GM18907 (cell line): ENCODE results near the gene INPP5A.

Experiments
- ATAC-seq: cut with Tn5 transposase; IDR thresholded peaks from one replicate; pipeline ENCODE4 v1.9.1; 2021; ENCODE audit warnings: mild to moderate bottlenecking, moderate library complexity; ENCODE audit not compliant: unreplicated experiment

Gene INPP5A

DNA sequence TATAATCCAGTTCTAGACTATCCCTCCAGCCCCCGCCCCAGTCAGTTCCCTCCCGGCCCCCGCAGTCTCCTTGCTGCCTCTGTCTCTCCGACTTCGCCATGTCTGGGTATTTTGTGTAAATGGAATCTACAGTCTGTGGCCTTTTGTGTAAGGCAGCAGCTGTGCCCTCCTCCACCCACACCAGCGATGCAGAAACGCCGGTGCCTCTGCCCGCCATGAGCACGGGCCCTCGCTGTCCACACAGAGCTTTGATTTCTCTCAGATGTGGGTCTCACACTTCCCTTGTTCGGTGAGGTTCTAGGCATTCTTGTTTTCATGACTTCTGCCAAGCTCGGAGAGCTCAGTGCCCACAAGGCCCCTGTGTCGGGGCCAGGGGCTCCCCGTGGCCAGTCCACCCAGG lies 210.5 kb downstream of the INPP5A start:
- no peak for ATAC-seq

DNA sequence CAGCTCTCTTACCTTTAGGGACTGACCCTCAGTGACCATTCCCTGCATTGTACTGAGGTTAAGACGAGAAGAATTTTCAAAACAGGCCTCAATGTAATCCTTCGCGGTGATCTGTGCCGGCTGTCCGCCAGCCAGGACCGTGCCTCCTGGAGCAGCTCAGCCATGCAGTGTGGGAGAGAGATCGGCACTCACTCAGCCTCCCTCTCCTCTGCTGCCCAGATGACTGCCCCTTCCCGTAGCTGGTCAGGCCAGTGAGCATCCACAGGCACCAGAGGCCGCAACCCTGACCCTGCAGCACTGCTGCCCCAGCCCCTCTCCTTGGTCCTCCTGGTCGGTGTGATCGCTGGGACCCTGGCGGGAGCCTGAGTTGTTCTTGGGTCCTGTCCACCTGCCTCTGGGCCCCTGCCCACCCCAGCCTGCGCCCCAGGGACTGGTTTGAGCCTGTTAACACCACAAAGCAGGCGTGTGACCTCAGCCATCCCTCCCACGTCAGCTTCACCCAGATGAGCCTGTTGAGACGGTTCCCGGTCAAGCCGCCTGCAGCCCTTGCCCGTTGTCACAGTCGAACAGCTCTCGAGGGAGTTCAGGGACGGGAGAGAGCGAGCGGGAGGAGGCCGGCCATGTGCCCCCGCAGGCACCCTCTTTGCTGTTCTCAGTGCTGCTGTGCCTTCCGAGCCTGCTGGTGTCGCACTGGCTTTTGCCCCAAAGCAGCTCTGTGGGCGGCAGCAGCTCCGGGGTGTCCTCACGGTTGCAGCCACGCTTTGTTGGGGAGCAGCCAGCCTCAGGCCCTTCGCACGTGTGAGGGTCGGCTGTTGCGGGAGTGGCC lies 211.2 kb downstream of the INPP5A start:
- no peak for ATAC-seq

DNA sequence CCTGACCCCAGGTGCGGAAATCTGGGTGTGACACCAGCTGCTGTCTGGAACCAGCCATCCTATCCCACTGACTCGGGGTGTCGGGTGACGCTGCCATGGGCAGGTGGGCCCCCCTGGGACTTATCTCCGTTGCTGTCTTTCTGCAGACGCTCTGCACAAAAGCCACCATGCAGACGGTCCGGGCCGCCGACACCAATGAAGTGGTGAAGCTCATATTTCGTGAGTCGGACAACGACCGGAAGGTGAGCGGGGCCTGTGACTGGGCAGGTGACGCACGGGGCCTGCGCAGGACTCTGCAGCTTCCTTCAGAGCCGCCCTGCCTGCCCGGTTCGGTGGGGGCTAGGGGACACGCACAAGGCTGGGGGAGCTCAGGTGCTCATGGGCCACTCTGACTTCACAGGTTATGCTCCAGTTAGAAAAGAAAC lies 211.8 kb downstream of the INPP5A start:
- no peak for ATAC-seq

DNA sequence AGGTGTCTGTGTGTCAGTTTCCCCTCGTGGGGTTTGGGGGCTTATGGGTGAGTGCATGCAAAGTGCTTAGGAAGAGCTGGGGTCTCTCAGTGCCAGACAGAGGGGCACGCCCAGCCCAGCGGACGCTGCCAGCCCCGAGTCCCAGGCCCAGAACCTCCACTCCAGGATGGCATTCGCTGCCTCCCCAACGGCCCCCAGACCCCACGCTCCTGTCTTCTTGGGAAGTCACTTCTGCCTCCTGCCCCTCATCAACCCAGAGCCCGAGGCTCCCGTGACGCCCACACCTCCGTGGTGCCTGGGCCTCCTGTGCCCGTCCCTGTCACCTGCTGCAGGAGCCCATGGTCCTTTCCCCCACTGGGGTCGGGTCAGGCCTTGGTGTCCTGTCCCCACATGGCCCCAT lies 213.3 kb downstream of the INPP5A start:
- no peak for ATAC-seq

DNA sequence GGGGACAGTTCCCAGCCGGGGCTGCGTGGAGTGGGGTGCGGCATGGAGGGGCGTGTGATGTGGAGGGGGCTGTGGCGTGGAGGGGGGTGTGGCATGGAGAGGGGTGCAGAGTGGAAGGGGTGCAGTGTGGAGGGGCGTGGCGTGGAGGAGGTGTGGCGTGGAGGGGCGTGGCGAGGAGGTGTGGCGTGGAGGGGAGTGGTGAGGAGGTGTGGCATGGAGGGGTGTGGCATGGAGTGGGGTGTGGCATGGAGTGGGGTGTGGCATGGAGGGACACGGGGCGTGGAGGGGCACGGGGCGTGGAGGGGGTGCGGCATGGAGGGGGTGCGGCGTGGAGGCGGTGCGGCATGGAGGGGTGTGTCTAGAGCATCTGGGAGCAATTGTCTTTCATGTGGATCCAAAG lies 214.8 kb downstream of the INPP5A start:
- no peak for ATAC-seq

DNA sequence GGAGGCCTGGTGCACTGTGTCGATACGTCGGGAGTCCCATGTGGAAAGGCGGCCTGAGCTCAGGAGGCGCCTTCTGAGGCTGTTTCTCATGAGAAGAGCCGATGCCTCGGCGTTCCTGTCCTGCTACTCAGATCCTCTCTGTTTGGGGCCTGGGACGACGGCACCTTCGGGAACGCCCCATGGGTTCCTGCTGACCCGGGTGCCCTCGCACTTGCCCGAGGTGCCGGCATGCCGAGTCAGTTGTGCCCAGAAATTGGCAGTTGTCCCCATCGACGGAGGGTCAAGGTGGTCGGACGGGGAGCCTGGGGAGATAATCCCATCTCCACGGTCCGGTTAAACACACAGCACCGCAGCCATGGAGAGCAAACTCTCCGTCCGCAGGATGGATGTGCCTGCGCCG lies 215.4 kb downstream of the INPP5A start:
- ATAC-seq = no peak

DNA sequence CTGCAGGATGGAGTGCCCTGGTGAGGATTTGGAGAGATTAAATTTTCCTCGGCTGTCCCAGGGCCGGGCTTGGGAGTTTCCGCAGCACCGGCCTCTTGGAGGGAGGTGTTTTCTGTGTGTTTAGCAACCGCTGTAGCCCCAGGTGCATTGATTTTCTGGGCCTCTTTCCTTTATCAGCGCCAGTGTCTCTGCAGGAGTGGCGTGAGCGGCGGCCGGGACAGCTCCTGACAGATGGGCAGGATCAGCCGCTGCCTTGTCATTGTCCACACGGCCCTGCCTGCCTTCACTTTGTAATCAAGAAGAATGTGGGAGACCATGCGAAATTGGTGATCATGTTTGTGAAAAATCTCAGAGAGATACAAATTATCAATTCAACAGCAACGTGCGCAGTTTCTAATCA lies 216.0 kb downstream of the INPP5A start:
- no peak for ATAC-seq

DNA sequence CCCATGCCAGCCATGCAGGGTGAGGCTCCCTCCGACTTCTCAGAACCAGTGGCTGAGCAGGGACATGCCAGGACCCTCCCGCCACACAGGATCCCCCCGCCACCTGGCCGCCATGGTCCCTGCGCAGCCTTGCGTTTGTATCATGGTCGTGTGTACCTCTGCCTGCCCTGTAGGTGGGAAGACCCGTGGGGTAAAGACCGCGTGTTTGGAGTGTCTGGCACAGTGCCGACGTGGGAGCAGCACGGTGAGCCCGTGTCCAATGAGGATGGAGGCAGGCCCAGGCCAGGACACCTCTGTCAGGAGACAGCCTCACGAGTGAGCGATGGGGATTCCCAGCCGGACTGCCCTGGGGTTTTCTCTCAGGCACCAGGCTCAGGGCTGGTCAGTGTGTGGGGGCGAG lies 216.5 kb downstream of the INPP5A start:
- ATAC-seq = no peak

DNA sequence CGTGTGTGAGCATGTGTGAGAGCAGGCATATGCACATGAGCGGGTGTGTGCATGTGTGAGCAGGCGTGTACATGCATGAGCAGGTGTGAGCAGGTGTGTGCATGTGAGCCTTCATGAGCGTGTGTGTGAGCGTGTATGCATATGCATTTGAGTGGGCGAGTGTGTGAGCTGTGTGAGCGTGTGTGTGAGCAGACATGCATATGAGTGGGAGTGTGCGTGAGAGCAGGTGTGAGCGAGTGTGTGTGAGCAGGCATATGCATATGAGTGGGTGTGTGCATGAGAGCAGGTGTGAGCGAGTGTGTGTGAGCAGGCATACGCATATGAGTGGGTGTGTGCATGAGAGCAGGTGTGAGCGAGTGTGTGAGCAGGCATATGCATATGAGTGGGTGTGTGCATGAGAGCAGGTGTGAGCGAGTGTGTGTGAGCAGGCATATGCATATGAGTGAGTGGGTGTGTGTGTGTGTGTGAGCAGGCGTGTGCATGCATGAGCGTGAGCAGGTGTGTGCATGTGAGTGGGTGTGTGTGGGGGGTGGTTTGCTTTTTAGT lies 217.7 kb downstream of the INPP5A start:
- no peak for ATAC-seq

DNA sequence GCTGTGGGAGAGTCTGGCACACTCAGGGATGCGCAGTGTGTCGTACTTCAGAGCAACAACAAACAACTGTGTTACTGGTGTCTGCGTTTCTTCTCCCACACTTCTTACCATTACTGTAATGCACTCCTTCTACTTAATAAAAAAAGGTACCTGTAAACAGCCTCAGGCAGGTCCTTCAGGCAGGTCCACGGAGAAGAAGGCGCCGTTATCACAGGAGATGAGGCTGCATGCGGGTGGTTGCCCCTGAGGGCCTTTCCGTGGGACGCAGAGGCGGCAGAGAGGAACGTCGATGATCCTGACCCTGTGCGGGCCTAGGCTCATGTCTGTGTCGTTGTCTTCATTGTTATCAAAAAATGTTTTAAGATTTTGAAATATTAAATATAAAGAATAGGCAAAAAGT lies 219.0 kb downstream of the INPP5A start:
- no peak for ATAC-seq

DNA sequence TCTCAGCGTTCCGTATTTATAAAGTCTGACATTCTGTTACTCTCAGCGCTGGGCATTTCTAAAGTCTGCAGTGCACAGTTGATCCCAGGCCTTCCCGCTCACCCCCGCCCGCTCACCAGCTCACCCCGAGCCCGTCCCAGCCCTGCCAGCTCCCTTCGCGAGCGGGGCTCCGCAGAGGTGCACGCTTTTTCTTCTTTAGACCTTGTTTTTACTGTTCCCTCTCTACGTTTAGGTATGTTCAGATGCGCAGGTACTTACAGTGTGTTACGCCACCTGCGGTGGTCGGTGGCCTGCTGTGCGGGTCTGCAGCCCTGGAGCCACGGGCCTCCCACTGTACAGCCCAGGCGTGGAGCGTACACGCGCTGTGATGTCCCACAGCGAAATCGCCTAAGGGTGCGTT lies 219.6 kb downstream of the INPP5A start:
- ATAC-seq = no peak

DNA sequence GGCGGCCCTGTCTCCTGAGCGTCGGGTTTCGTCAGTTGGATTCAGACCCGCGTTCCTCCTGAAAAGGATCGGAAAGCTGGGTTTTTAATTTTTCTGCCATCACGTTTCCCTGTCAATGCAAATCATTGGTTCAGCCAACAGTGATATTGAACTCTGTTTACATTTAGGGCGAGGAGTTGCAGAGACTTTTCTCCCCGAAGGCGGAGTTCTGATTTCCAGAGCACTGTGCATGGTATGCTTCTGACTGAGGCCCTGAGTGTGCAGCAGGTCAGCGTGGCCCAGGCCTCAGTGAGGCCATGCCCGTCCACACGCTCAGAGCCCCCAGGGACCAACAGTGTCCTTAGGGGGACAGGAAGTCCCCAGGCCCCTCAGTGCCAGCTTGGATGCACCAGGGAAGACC lies 221.3 kb downstream of the INPP5A start:
- ATAC-seq = no peak

DNA sequence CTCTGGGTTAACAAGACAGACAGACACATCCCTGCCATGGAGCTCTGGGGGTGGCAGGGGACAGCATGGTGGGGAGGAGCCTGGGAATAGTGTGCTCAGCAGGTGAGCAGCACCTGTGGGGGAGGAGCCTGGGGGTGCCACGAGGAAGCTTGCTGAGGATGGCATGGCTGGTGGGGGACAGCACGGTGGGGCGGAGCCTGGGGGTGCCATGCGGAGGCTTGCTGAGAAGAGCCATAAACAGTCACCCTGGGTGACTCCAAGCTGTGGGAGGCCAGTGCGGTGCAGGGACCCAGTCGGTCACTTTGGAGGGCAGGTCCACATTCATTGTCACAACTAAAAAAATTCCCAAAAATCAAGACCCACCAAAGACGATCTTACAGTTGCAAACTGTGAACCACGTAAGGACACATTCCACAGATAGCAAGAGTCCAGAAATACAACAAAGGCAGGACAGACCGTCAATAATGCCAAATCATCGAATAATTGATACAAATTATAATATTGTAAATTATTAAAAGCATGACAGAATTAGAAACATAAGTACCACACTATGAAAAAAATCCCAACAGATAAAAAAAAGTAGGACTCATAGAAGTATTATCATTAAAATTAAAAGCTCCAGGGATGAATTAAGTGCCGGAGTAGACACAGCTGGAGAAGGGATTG lies 223.9 kb downstream of the INPP5A start:
- ATAC-seq = no peak

DNA sequence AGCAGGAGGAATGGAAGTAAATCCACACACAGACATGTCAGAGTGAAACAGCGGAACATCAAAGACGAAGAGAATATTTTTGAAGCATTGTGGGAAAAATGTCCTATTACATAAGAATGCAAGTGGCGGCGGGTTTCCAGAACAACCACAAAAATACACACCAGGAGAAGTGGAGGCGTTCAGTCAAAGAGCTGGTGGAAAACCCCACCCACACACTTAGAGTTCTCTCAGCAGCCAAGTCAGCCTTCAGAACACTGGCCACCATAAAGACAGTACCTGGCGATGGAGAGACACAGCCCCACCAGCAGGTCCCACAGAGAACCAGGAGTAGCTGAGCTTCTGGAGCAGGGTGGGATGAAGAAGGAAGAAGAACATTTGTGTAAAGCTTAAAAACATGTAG lies 224.7 kb downstream of the INPP5A start:
- ATAC-seq = no peak

DNA sequence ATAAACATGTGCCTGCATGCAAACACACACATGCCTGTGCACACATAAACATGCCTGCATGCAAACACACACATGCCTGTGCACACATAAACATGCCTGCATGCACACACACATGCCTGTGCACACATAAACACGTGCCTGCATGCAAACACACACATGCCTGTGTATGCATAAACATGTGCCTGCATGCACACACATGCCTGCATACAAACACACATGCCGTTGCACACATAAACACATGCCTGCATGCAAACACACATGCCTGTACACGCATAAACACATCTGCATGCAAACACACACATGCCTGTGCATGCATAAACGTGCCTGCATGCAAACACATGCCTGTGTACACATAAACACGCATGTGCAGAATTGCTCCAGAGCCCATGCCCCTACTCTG lies 226.0 kb downstream of the INPP5A start:
- ATAC-seq = no peak

DNA sequence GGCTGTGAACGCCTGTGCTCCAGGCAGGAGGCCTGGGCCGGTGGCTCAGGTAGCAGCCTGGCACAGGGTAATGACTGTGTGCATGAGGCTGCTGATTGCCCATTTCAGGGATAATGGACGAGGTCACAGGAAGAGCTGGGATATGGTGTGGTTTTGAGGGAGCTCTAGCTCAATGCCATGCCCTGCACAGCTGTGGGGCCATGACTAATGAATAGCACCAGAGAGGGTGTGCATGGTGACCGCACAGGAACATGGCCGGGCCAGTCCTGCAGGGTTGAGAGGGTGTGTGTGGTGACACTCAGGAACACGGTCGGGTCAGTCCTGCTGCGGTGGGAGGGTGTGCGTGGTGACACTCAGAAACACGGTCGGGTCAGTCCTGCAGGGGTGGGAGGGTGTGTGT lies 226.5 kb downstream of the INPP5A start:
- no peak for ATAC-seq

DNA sequence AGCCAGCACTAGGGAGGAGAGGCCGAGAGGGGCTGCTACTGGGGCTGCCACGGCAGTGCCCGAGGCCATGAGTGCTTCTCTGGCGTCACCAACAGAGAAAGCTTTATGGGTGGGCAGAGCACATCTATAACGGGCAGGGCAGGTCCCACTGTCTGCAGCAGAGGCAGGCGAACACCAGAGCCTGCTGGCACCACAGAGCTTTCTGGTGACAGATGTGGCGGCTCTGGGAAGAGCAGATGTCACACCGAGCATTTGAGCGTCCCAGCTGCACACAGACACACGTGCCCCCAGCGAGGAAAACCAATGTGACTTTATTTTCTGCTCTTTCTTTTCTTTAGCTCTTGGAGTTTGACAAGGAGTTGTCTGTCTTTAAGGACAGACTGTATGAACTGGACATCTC lies 227.8 kb downstream of the INPP5A start:
- no peak for ATAC-seq

DNA sequence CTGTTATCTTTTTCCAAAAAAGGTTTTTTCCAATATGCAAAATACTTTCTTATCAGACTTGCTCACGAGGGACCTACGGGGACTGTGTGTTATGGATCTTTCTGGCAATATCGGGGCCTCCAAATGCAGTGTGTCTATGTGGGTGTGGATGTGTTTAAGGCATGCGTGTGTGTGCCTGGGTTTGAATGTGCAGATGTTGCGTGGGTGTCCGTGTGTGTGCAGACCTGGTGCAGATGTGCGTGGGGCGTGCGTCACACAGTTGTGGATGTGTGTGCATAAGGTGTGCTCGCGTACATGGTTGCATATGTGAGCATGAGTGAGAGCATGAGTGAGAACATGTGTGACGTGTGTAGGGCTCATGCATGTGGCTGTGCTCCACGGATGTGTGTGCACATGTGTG lies 228.7 kb downstream of the INPP5A start:
- no peak for ATAC-seq

DNA sequence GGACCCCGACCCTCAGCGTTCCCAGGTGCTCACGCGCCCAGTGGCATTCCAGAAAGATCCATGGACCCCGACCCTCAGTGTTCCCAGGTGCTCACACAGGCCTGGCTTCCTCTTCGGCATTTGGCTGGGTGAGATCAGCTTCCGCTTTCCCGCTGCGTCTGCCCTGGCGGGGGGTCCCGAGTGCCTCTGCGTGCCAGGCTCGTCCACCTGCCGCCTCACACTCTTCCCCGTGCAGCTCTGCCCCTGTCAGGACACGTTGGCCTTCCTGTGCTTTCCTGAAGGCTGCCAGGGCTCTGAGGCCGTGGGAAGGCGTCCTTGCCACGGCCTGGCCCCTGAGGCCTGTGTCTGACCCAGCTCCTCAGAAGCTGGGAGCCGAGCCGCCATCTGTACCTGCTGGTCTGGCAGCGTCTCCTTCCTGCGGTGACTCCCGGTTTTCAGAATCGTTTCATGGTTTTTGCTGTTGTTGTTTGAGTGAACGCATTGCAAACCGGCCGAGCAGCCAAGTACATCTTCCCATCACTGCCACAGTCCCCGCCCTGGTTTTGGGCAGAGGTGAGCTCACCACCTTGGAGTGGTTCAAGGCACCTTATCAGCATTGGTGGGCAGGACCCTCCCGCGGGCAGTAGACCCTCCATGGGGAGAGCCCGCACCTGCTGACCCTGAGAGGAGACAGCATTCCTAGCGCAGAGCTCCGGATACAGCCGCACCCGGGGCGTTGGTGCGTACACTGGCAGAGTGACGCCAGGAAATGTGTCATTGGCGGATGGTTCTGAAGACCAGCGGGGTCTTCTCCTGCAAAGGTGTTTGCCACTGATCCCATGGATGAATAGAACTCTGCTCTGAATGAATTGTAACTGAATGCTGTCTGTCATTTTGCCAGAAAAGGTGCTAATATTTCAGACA lies 231.0 kb downstream of the INPP5A start:
- no peak for ATAC-seq

DNA sequence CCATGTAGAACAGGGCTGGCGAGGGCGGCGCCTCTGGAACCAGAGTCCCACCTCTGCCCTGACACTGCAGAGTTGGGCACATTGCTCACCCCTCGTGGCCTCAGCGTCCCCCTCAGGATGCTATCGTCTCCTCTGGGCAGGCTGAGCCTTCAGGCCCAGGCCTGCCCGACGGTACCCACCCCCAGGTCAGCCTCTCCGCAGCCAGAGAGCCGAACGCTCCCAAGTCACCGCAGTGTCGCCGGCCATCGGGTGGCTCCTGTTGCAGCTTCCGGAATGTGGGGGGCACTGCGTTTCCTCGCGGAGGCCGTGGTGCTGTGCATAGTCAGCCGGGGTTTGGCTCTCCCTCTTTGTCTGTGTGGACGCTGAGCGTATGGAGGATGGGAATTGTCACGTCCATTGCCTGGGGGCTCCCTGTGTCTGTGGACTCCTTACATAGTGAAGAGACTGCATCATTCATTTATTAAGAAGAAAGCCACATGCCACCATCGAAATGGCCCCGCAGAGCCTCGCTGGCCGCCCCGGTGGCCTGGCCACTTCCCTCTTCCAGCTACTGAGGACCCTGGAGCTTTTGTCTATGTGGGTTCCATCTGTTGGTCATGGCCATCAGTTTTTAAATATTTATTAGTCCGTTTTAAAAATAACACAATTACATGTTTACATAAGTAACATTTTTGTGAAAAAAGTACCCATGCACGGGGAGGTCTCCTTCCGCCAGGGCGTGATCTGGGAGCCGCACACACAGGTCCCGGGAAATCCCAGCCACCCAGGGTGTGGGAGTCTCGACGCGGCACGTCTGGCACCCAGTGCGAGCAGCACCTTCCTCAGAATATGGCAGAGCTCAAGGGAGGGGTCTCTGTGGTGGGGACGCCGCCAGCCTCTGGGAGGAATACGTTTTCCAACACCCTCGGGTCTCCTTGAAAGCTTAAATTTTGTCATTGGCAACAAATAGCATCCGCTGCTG lies 232.8 kb downstream of the INPP5A start:
- no peak for ATAC-seq
